Suprapubic skin (tissue), 4 donors: Measurements from ENCODE around the gene DNHD1. TPM values are rescaled to one million over a fixed set of nuclear protein-coding genes. Genes with fewer than 3 reads are reported as not detected.
A peak's percentile ranks its signal among the peaks of the same experiment; 100 is the strongest.

Experiments used
- DNase-seq, 2 donors: peaks; one replicate each; pipeline ENCODE4 v3.0.0-alpha.2; 2019; ENCODE audit warnings: low spot score in 2 of 2
- H3K27ac ChIP-seq: fragments of 200-600 bp; sonication (generic); one replicate; pipeline ENCODE4 v1.5.1; 2019
- H3K27me3 ChIP-seq: fragments of 200-600 bp; sonication (generic); one replicate; pipeline ENCODE4 v1.5.1; 2019
- H3K36me3 ChIP-seq: fragments of 200-600 bp; sonication (generic); one replicate; pipeline ENCODE4 v1.5.1; 2019
- H3K4me1 ChIP-seq: fragments of 200-600 bp; sonication (generic); one replicate; pipeline ENCODE4 v1.5.1; 2019
- H3K4me3 ChIP-seq: fragments of 200-600 bp; sonication (generic); one replicate; pipeline ENCODE4 v1.5.1; 2019; ENCODE audit warnings: mild to moderate bottlenecking
- H3K9me3 ChIP-seq: fragments of 200-600 bp; sonication (generic); one replicate; pipeline ENCODE4 v1.5.1; 2019
- CTCF ChIP-seq, 2 donors: fragments of 200-600 bp in 1 of 2; fragments of 450-650 bp in 1 of 2; sonication (generic) in 1 of 2; IDR thresholded peaks; one replicate each; pipeline ENCODE4 v1.5.1; 2016 to 2019; ENCODE audit warnings: antibody characterized with exemption in 2 of 2, mild to moderate bottlenecking in 1 of 2, moderate library complexity in 1 of 2
- EP300 ChIP-seq: sonication (generic); formaldehyde crosslinking; IDR thresholded peaks from one replicate; pipeline ENCODE4 v1.6.1; 2017; ENCODE audit warnings: antibody characterized with exemption
- POLR2A ChIP-seq, 2 donors: fragments of 450-650 bp; IDR thresholded peaks; one replicate each; pipeline ENCODE4 v1.6.1; 2017; ENCODE audit warnings: antibody characterized with exemption in 2 of 2, mild to moderate bottlenecking in 2 of 2, moderate library complexity in 2 of 2
- POLR2AphosphoS5 ChIP-seq, 3 donors: sonication (generic); formaldehyde crosslinking; IDR thresholded peaks; one replicate each; pipeline ENCODE4 v1.6.1; 2017; ENCODE audit warnings: antibody characterized with exemption in 3 of 3
- WGBS: methylation state at CpG from one replicate; pipeline ENCODE4 v1.1.5; 2018; 5-methylcytosine and 5-hydroxymethylcytosine counted together
- total RNA-seq, 4 donors: library from RNA; depleted of rRNA; stranded (reverse); fragments of >200 nt; gene quantifications; one replicate each; pipeline ENCODE4 v1.1.0, GENCODE V29; 2016

The DNHD1 gene
- total RNA-seq, 4 donors from 2014 or later, result 6.2 to 32.0 (median 9.6) TPM

- Histone ChIP-seq H3K27me3 (no peaks in the 10 kb centered on the region), H3K4me1 (peaks cover 8% of the 10 kb centered on the region), H3K9me3 (no peaks in the 10 kb centered on the region), H3K27ac (no peak overlapping the region), H3K4me3 (no peak overlapping the region), H3K36me3 (peaks cover 10% of the 10 kb centered on the region)
- TF ChIP-seq POLR2AphosphoS5 (IDR thresholded peaks at IDR 0.05) (no peak), CTCF (IDR thresholded peaks at IDR 0.05) (no peak), POLR2A (IDR thresholded peaks at IDR 0.05) (no peak), EP300 (no peak)
- DNase-seq, result no peak
- 90% methylated on average over 2 of the region's 2 CpGs for WGBS
Measured at GRCh38 chr11:6565325-6565724, 68.2 kb downstream of the DNHD1 start.

- H3K4me1 ChIP-seq, result peaks cover 8% of the 10 kb centered on the region
- H3K36me3 ChIP-seq, result peaks cover 18% of the 10 kb centered on the region
- no peak overlapping the region for H3K4me3 ChIP-seq
- 95% methylated on average over 5 of the region's 5 CpGs for WGBS
- H3K27ac ChIP-seq, result no peak overlapping the region
- DNase-seq, result no peak
- no peaks in the 10 kb centered on the region for H3K9me3 ChIP-seq
- H3K27me3 ChIP-seq, result no peaks in the 10 kb centered on the region
- no peak for TF ChIP-seq POLR2A (IDR thresholded peaks at IDR 0.05)
- TF ChIP-seq CTCF (IDR thresholded peaks at IDR 0.05), result no peak
- TF ChIP-seq POLR2AphosphoS5 (IDR thresholded peaks at IDR 0.05), result no peak
- no peak for TF ChIP-seq EP300
Measured at GRCh38 chr11:6565988-6566703, 69.1 kb downstream of the DNHD1 start.

- no peak for DNase-seq
- WGBS, result 89% methylated on average over 12 of the region's 13 CpGs
- Histone ChIP-seq H3K36me3 (peaks cover 19% of the 10 kb centered on the region), H3K4me3 (no peak overlapping the region), H3K27me3 (no peaks in the 10 kb centered on the region), H3K27ac (no peak overlapping the region), H3K4me1 (peaks cover 8% of the 10 kb centered on the region), H3K9me3 (no peaks in the 10 kb centered on the region)
- no peak for TF ChIP-seq EP300
- no peak for TF ChIP-seq CTCF (IDR thresholded peaks at IDR 0.05)
- no peak for TF ChIP-seq POLR2AphosphoS5 (IDR thresholded peaks at IDR 0.05)
- no peak for TF ChIP-seq POLR2A (IDR thresholded peaks at IDR 0.05)
Measured at GRCh38 chr11:6566704-6567370, 69.8 kb downstream of the DNHD1 start.

- Histone ChIP-seq H3K36me3 (peaks cover 19% of the 10 kb centered on the region), H3K4me3 (no peak overlapping the region), H3K27ac (no peak overlapping the region), H3K27me3 (no peaks in the 10 kb centered on the region), H3K9me3 (no peaks in the 10 kb centered on the region), H3K4me1 (peaks cover 8% of the 10 kb centered on the region)
- peak in 1 of 2 donors; percentile 59 for DNase-seq
- TF ChIP-seq POLR2A (IDR thresholded peaks at IDR 0.05) (no peak), EP300 (no peak), CTCF (IDR thresholded peaks at IDR 0.05) (no peak), POLR2AphosphoS5 (IDR thresholded peaks at IDR 0.05) (no peak)
- WGBS, result no CpG with 5 or more reads among the region's 7 CpGs
Measured at GRCh38 chr11:6567371-6567745, 70.3 kb downstream of the DNHD1 start.

- H3K36me3 ChIP-seq, result peaks cover 19% of the 10 kb centered on the region
- no peak overlapping the region for H3K27ac ChIP-seq
- peaks cover 8% of the 10 kb centered on the region for H3K4me1 ChIP-seq
- no peaks in the 10 kb centered on the region for H3K27me3 ChIP-seq
- no peaks in the 10 kb centered on the region for H3K9me3 ChIP-seq
- WGBS, result 59% methylated on average over 4 of the region's 4 CpGs
- DNase-seq, result peak in 1 of 2 donors; percentile 67
- TF ChIP-seq CTCF (IDR thresholded peaks at IDR 0.05) (no peak), EP300 (no peak), POLR2AphosphoS5 (IDR thresholded peaks at IDR 0.05) (no peak), POLR2A (IDR thresholded peaks at IDR 0.05) (no peak)
- H3K4me3 ChIP-seq, result no peak overlapping the region
Measured at GRCh38 chr11:6568191-6568918, 71.3 kb downstream of the DNHD1 start.
